Astrocyte of the hippocampus (primary cell): Measurements from ENCODE around the gene TEKT2.
A peak's percentile ranks its signal among the peaks of the same experiment; 100 is the strongest.

Experiments
- DNase-seq: peaks from one replicate; pipeline ENCODE4 v3.0.0; 2011; ENCODE audit warnings: low read depth, low spot score

The TEKT2 gene

GRCh38 chr1:36128126-36128904 is 44.4 kb downstream of the TEKT2 start:
- peak; percentile 89 for DNase-seq

DNA sequence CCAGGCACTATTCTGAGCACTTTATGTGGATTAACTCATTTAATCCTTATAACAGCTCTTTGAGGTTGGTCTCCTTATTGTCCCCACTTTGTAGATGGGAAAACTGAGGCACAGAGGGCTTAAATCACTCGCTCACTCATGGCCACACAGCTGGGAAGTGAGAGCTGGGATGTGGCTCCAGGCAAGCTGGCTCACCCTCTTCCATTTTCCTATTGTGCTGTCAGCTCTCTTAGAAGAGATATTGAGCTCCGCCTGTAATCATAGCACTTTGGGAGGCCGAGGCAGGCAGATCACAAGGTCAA is 45.0 kb downstream of the TEKT2 start:
- DNase-seq = no peak

DNA sequence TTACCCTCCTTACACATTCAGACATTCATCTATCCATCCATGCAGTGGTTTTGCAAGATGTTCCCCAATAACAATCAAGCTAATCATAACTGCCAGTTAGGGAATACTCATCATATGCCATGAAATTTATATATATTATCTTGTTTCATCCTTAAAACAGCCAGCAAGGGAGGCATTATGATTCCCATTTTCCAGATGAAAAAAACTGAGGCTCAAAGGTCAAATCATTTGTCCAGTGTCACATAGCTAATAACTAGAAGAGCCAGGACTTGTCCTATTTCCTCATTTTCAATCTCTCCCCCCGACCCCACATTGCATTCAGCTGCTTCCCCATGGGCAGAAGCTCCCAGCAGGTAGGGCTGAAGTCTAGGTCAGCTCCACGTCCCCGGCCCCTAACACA is 48.1 kb downstream of the TEKT2 start:
- DNase-seq = no peak

DNA sequence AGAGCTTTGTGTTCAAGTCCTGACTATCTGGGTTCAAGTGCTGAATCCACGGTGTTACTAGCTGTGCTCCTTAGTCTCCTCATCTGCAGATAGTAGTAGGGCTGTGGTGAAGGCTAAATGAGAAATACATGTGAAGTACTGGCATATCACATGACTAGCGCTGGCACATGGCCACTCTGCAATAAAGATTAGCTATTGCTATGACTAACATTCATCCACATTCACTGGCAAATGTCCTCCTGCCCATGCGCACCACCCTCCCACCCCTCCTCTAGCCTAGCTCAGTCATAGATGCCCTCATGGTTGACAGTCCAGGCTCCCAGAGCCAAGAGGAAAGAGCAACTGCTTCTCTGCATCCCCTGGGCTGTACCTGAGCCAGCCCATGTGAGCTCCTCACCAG is 49.6 kb downstream of the TEKT2 start:
- DNase-seq = peak; percentile 89

DNA sequence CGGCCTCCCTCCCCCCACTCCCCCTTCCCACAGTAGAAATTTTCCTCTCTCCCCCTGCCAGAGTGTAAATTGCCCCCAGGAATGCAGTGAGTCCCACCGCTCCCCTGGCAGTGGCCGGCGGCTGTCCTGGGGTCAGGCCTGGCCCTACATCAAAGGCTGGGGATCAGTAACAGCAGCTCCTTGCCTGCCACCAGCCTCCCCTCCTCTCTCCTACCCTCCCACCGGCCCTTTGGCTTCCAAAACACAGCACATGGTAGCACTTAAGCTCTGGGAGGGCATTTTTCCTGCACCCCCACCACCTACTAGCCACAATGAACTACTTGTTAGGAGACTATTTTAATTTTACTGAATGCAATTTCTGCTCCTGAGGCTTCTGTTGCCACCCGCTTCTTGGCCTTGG is 50.1 kb downstream of the TEKT2 start:
- peak; percentile 56 for DNase-seq

DNA sequence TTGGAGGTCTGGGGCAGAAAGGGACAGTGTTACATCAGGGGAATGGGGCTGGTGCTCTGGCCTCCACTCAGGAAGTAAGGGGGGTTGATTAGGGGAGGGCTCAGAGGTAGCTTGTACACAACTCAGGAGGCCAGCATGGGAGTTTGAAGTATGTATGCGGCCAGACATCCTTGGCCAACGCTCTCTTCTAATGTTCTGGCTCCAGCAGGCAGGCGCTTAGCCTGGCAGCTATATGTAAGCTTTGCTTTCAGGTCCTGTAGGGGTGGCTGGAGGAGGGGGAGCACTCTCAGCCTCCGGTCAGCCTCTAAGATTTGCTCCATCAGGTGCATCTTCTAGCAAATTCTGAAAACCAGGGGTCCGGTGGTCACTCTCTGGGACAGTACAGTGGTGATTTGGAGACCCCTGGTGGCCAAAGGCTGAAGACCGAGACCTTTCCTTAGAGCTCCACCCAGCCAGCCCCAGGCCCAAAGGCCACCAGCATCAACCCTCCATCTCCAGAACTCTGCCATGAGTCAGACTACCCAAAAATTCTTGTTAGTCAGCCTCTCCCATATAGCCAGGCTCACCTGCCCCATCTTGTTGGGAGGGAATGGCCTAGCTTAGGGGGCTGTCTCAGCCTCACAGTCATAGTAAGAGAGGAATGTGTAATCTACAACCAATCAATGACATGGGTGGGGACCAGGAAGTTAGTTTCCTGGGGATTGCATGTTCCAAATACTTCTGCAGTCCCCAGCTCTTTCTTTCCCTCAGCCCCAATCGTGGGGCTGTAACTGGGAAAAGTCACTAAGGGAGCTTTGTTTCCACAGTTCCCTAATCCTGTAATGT is 50.8 kb downstream of the TEKT2 start:
- peak; percentile 79 for DNase-seq

DNA sequence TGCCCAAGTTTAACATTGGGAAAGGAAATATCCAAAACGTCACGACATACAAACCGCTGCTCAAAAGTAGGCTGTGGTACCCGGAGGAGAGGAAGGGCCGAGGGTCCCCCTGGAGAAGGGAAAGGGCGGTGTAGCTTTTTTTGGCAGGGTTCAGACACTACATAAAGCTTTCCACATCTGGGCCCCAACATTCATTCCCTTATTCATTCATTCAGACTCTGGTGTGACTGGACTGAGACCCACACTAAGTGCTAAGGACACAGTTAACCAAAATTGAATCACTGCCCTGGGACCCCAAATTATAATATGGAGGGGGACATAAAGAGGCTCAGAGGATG is 51.4 kb downstream of the TEKT2 start:
- no peak for DNase-seq

GRCh38 chr1:36135796-36136195 is 51.9 kb downstream of the TEKT2 start:
- DNase-seq = no peak

GRCh38 chr1:36136535-36136934 is 52.6 kb downstream of the TEKT2 start:
- peak; percentile 91 for DNase-seq

- DNase-seq = no peak
Observed at GRCh38 chr1:36137226-36137625, 53.3 kb downstream of the TEKT2 start.

GRCh38 chr1:36137776-36138175 is 53.9 kb downstream of the TEKT2 start:
- no peak for DNase-seq
